Osteocyte (in vitro differentiated cells): ENCODE data around the gene CCSER1. TPM values are rescaled to one million over a fixed set of nuclear protein-coding genes. Genes with fewer than 3 reads are reported as not detected.
"Not testable (repeated sequence)": the region's sequence is repeated elsewhere in the genome, so short reads cannot be mapped to it uniquely, and the experiment has no call there.

Source experiments
- DNase-seq: peaks from one replicate; pipeline ENCODE4 v3.0.0; 2021; ENCODE audit warnings: mixed read lengths; ENCODE audit not compliant: unreplicated experiment; ENCODE audit errors: extremely low spot score
- H3K27ac Mint-ChIP-seq: one replicate; pipeline ENCODE4 v1.8.0; 2021; ENCODE audit warnings: mild to moderate bottlenecking, mixed read lengths; ENCODE audit not compliant: unreplicated experiment
- H3K27me3 Mint-ChIP-seq: one replicate; pipeline ENCODE4 v1.8.0; 2021; ENCODE audit warnings: mixed read lengths; ENCODE audit not compliant: unreplicated experiment
- H3K36me3 Mint-ChIP-seq: one replicate; pipeline ENCODE4 v1.8.0; 2021; ENCODE audit warnings: mixed read lengths; ENCODE audit not compliant: unreplicated experiment
- H3K4me1 Mint-ChIP-seq: one replicate; pipeline ENCODE4 v1.8.0; 2021; ENCODE audit warnings: mixed read lengths; ENCODE audit not compliant: unreplicated experiment
- H3K4me3 Mint-ChIP-seq: one replicate; pipeline ENCODE4 v1.8.0; 2021; ENCODE audit warnings: mild to moderate bottlenecking, moderate library complexity, mixed read lengths; ENCODE audit not compliant: unreplicated experiment
- H3K9me3 Mint-ChIP-seq: one replicate; pipeline ENCODE4 v1.8.0; 2021; ENCODE audit warnings: mixed read lengths; ENCODE audit not compliant: unreplicated experiment
- CTCF ChIP-seq: fragments of 200-600 bp; sonication (generic); IDR thresholded peaks from 2 replicates; pipeline ENCODE4 v1.5.0; 2021; ENCODE audit warnings: antibody characterized with exemption, mild to moderate bottlenecking, moderate library complexity
- total RNA-seq: library from RNA; stranded (reverse); gene quantifications from 2 replicates; pipeline ENCODE4 v1.2.1, GENCODE V29; 2021

CCSER1 gene
- total RNA-seq, 1 donor from 2014 or later, result not detected

GRCh38 chr4:90888571-90888970 is 761.4 kb downstream of the CCSER1 start:
- Mint-ChIP-seq H3K27ac (no peak overlapping the region), H3K4me1 (peaks cover 12% of the 10 kb centered on the region), H3K4me3 (no peak overlapping the region), H3K36me3 (no peaks in the 10 kb centered on the region), H3K27me3 (no peaks in the 10 kb centered on the region), H3K9me3 (no peaks in the 10 kb centered on the region)
- no peak for TF ChIP-seq CTCF
- DNase-seq, result no peak

GRCh38 chr4:90889171-90889570 is 762.0 kb downstream of the CCSER1 start:
- Mint-ChIP-seq H3K9me3 (no peaks in the 10 kb centered on the region), H3K4me3 (no peak overlapping the region), H3K27ac (no peak overlapping the region), H3K27me3 (no peaks in the 10 kb centered on the region), H3K4me1 (peaks cover 11% of the 10 kb centered on the region), H3K36me3 (no peaks in the 10 kb centered on the region)
- no peak for TF ChIP-seq CTCF
- DNase-seq, result no peak

- not testable (repeated sequence) for H3K4me3 Mint-ChIP-seq, DNase-seq, H3K36me3 Mint-ChIP-seq, H3K4me1 Mint-ChIP-seq, H3K27me3 Mint-ChIP-seq, H3K27ac Mint-ChIP-seq
- peaks cover 30% of the 10 kb centered on the region for H3K9me3 Mint-ChIP-seq
These were observed 776.2 kb downstream of the CCSER1 start for GRCh38 chr4:90903413-90903812.

- peaks cover 27% of the 10 kb centered on the region for H3K9me3 Mint-ChIP-seq
- no peak overlapping the region for H3K4me3 Mint-ChIP-seq
- no peaks in the 10 kb centered on the region for H3K36me3 Mint-ChIP-seq
- no peak overlapping the region for H3K27ac Mint-ChIP-seq
- no peak for DNase-seq
- no peaks in the 10 kb centered on the region for H3K27me3 Mint-ChIP-seq
- TF ChIP-seq CTCF, result no peak
- no peaks in the 10 kb centered on the region for H3K4me1 Mint-ChIP-seq
These were observed 776.8 kb downstream of the CCSER1 start for GRCh38 chr4:90904021-90904420.

- Mint-ChIP-seq H3K36me3 (no peaks in the 10 kb centered on the region), H3K4me3 (no peak overlapping the region), H3K27me3 (no peaks in the 10 kb centered on the region), H3K9me3 (peaks cover 17% of the 10 kb centered on the region), H3K27ac (no peak overlapping the region), H3K4me1 (no peaks in the 10 kb centered on the region)
- no peak for DNase-seq
- TF ChIP-seq CTCF, result no peak
These were observed 779.0 kb downstream of the CCSER1 start for GRCh38 chr4:90906239-90906638.

- not testable (repeated sequence) for H3K4me1 Mint-ChIP-seq, H3K27me3 Mint-ChIP-seq, H3K4me3 Mint-ChIP-seq, H3K27ac Mint-ChIP-seq, H3K9me3 Mint-ChIP-seq, H3K36me3 Mint-ChIP-seq, DNase-seq
These were observed 784.7 kb downstream of the CCSER1 start for GRCh38 chr4:90911724-90912434.
